Choroid plexus epithelial cell (primary cell): ENCODE results near the gene LAMA3.
A peak's percentile ranks its signal among the peaks of the same experiment; 100 is the strongest.

Source experiments
- DNase-seq: peaks from one replicate; pipeline ENCODE4 v3.0.0-alpha.2; 2010; ENCODE audit warnings: low read depth
- H3K4me3 ChIP-seq: 2 replicates; pipeline ENCODE4 v1.5.1; 2011; ENCODE audit warnings: low read depth, mild to moderate bottlenecking, control low read depth, low read length, moderate library complexity
- TF ChIP-seq, protein P1 (sequence below): conservative IDR thresholded peaks from 2 replicates; pipeline ENCODE4 v1.5.1; 2011; ENCODE audit warnings: low read depth, mild to moderate bottlenecking, control low read depth, inconsistent platforms, low read length, moderate library complexity

Gene LAMA3

DNA sequence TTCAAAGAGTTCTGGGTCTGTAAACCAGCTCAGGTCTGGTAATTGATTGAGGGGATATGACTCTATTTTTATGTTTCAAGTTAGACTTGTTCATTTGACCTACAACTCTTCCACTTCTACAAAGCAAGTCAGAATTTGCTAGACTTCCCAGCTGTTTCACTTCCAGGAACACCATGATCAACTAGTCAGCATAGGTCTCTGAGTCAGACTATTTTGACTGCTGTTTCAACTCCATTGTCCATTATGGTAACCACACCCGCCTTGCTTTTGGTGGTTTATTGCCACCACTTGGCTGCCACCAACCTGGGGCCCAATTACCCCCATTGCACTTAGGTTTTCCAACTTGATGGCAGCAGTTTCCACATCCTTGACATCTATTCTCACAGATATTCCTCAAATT is 116.6 kb downstream of the LAMA3 start:
- no peak overlapping the region for H3K4me3 ChIP-seq

DNA sequence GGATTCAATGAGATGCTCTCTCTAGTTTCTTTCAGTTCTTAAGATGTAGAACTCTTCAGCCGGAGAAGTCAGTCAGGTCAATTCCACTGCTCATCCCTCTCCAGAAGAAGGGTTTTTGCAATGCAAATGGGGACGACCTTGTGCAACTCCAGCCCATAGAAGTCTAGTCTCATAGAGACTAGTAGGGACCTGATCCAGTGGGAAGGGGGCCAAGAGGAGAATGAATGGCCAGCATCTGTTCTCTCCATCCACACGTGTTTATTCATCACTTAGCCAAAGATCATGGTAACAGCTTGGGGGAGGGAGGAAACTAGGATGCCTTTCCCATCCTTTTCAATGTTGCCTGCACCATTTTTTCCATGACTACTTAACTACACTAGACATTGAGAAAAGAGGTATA is 120.2 kb downstream of the LAMA3 start:
- H3K4me3 ChIP-seq = no peak overlapping the region
- TF ChIP-seq, protein P1, sequence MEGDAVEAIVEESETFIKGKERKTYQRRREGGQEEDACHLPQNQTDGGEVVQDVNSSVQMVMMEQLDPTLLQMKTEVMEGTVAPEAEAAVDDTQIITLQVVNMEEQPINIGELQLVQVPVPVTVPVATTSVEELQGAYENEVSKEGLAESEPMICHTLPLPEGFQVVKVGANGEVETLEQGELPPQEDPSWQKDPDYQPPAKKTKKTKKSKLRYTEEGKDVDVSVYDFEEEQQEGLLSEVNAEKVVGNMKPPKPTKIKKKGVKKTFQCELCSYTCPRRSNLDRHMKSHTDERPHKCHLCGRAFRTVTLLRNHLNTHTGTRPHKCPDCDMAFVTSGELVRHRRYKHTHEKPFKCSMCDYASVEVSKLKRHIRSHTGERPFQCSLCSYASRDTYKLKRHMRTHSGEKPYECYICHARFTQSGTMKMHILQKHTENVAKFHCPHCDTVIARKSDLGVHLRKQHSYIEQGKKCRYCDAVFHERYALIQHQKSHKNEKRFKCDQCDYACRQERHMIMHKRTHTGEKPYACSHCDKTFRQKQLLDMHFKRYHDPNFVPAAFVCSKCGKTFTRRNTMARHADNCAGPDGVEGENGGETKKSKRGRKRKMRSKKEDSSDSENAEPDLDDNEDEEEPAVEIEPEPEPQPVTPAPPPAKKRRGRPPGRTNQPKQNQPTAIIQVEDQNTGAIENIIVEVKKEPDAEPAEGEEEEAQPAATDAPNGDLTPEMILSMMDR = no peak
- DNase-seq = no peak

More for the DNA sequence above, 116.6 kb downstream of the LAMA3 start:
- TF ChIP-seq, protein P1 = no peak
- peak; percentile 26 for DNase-seq

DNA sequence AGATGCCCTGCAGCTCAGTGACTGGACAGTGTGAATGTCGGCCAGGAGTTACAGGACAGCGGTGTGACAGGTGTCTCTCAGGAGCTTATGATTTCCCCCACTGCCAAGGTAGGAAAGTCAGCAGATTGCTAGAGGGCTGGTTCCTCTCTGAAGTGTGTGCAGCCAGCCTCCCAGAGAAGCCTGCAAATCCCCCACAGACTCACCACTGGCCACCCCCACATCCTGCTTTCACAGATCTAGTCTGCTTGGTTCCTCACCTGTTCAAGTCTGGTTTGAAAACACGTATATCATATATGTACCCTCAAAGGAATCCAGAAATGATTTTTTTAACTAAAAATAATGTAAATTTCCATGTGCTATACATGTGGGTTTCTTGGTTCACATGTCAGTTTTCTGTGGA is 121.1 kb downstream of the LAMA3 start:
- DNase-seq = no peak
- H3K4me3 ChIP-seq = no peak overlapping the region
- TF ChIP-seq, protein P1 = no peak

DNA sequence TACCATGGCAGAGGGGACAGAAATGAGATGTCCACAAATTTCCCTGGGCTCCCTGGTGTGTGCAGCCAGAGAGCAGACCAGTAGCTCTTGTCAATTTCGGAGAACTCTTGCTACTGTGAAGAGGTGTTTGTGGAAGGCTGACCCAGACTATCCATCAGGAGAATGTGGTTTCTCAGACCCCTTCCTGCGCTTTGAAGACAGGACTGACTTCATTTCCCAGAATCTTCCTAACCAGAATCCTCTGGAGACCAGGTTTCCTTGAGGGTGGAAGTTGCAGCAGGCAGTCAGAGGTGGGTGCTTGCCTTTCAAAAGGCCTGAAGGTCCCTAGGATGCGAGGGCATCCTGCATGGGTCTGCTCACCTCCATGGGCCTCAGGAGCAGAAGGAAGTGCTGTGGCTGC is 121.9 kb downstream of the LAMA3 start:
- no peak overlapping the region for H3K4me3 ChIP-seq
- no peak for DNase-seq
- TF ChIP-seq, protein P1 = no peak

DNA sequence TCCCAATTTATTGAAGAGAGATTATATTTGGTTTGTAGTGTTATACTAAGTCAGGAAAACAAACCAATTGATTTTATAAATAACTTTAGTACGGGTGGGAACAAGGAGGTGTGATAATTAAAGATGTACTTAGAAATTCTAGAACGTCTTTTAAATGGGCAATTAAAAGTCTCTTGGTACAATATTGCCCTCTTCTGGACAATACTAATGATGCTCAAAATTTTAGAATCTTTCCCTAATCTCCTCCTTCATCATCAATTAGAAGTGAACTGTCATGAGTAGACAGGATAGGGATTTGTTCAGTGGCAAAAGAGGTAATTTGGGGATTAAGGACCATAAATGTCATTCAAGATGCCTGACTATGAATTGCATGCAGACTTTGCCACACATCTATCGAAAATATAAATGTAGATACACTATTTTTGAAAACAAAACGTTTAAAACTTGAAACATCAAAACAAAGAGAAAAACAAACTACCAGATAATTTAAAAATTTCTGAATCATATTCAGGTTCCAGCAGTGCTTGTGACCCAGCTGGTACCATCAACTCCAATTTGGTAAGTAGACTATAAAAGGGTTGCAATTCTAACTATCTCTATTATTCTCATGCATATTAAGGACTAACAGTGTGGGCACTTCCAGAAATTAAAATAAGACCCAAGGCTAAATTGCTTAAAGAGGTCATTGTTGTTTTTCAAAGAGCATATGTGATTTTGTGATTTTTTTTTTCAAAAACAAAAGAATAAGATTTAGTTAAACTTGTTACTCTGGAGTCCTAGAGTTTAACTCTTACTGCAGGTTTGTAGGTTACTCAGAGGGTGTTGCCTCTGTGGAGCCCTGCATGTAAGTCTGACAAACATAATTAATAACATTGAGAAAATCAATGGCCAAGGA is 123.5 kb downstream of the LAMA3 start:
- peak; percentile 43 for DNase-seq
- TF ChIP-seq, protein P1 = peak; percentile 53
- no peak overlapping the region for H3K4me3 ChIP-seq

DNA sequence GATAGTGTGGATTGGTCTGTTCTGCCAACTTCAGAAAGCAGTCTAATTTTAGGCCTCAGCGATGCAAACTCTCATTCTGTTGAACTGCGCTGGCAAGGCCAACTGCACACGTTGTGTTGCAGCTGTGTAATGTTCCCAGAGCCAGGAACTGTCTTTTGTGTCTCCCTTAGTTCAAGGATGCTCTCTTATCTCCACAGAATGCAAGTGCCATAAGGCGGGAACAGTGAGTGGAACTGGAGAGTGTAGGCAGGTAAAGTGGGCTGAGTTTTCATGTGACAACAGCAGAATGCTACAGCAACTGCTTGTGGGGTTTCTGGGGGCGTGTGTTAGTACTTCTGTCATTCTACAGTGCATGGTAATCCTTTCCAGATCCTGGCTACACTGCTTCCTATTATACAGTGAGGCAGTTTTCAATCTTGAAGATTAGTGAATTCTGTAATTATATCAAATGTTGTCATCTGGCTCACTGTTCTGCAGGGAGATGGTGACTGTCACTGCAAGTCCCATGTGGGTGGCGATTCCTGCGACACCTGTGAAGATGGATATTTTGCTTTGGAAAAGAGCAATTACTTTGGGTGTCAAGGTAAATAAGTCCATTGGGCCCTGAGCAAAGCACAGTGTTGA is 125.8 kb downstream of the LAMA3 start:
- TF ChIP-seq, protein P1 = no peak
- no peak for DNase-seq
- no peak overlapping the region for H3K4me3 ChIP-seq
